K562 (cell line): ENCODE data around the gene VWA5B1. TPM values are rescaled to one million over a fixed set of nuclear protein-coding genes. Genes with fewer than 3 reads are reported as not detected.
A peak's percentile ranks its signal among the peaks of the same experiment; 100 is the strongest.

Source experiments
- ATAC-seq: fragments of 200-7000 bp; cut with Tn5 transposase; 3 replicates; pipeline ENCODE4 v1.9.1; 2020; ENCODE audit warnings: moderate library complexity
- BruUV-seq: library from RNA; stranded (reverse); fragments of 400-500 nt; replicated peaks from 2 replicates; lab custom pipeline; 2021; lab: Mats Ljungman, UMichigan
- CTCF ChIA-PET: fragments of 300-600 bp; formaldehyde crosslinking; extraction: SDS; loops from one replicate; lab custom pipeline; 2021; ENCODE audit warnings: low intra/inter-chr PET ratio; lab: Yijun Ruan, JAX
- POLR2A ChIA-PET: fragments of 300-600, 350-650 bp; sonication (Branson Sonifier 250); formaldehyde crosslinking; extraction: SDS; loops from one replicate; lab custom pipeline; 2021; ENCODE audit warnings: antibody characterized with exemption, inconsistent platforms; lab: Yijun Ruan, JAX
- DNase-seq, 4 experiments: peaks; one replicate each; pipeline versions ENCODE4 v3.0.0 to v3.0.0-alpha.2; 2011 to 2018; ENCODE audit warnings: low spot score in 3 of 4, mixed read lengths in 3 of 4; ENCODE audit errors: extremely low read depth in 1 of 4
- FAIRE-seq: peaks from 2 replicates; lab custom pipeline; 2011; peaks lifted over from hg19 to GRCh38; lab: Jason Lieb, UNC
- H2AFZ ChIP-seq: 2 replicates; pipeline ENCODE4 v1.6.0; 2011; ENCODE audit warnings: low read depth, low read length, control low read depth, inconsistent platforms
- H3K27ac ChIP-seq: fragments of 200-600 bp; 3 replicates; pipeline ENCODE4 v1.8.0; 2011; ENCODE audit warnings: low read depth, mild to moderate bottlenecking, control low read depth, inconsistent platforms, low read length, moderate library complexity, mixed read lengths; ENCODE audit errors: extremely low read depth
- H3K27me3 ChIP-seq, 2 experiments: fragments of 300-600 bp in 1 of 2; 2 replicates in 1 of 2; 3 replicates in 1 of 2; pipeline versions ENCODE4 v1.6.0 to v1.8.0; 2011; ENCODE audit warnings: inconsistent platforms in 2 of 2, low read length in 2 of 2, mild to moderate bottlenecking in 1 of 2, mixed read lengths in 1 of 2, moderate library complexity in 1 of 2; ENCODE audit not compliant: control insufficient read depth in 2 of 2, insufficient read depth in 2 of 2
- H3K36me3 ChIP-seq: fragments of 300-600 bp; 3 replicates; pipeline ENCODE4 v1.8.0; 2011; ENCODE audit warnings: mild to moderate bottlenecking, low read length, inconsistent platforms; ENCODE audit not compliant: control insufficient read depth, insufficient read depth
- H3K4me1 ChIP-seq, 2 experiments: fragments of 200-600 bp in 1 of 2; replicated peaks in 1 of 2; 2 replicates in 1 of 2; 3 replicates in 1 of 2; pipeline versions ENCODE4 v1.5.1 to v1.8.0; 2011; ENCODE audit warnings: inconsistent platforms in 2 of 2, low read length in 2 of 2, mild to moderate bottlenecking in 1 of 2, mixed read lengths in 1 of 2, moderate library complexity in 1 of 2; ENCODE audit not compliant: control insufficient read depth in 2 of 2, insufficient read depth in 2 of 2
- H3K4me2 ChIP-seq: 2 replicates; pipeline ENCODE4 v1.6.1; 2011; ENCODE audit warnings: low read length, control low read depth, inconsistent platforms, mixed read lengths; ENCODE audit not compliant: insufficient read depth
- H3K4me3 ChIP-seq: fragments of 200-600 bp; sonication (generic), shearing (Covaris generic); 2 replicates; pipeline ENCODE4 v1.5.1; 2016; ENCODE audit warnings: control low read depth, inconsistent platforms
- H3K79me2 ChIP-seq: fragments of 200-600 bp; 3 replicates; pipeline ENCODE4 v1.8.0; 2011; ENCODE audit warnings: low read length, inconsistent platforms; ENCODE audit not compliant: control insufficient read depth, insufficient read depth
- H3K9ac ChIP-seq, 2 experiments: 2 replicates each; pipeline versions ENCODE4 v1.6.0 to v1.6.1; 2011; ENCODE audit warnings: low read depth in 2 of 2, low read length in 2 of 2, control low read depth in 1 of 2, inconsistent platforms in 1 of 2, mild to moderate bottlenecking in 1 of 2, mixed read lengths in 1 of 2; ENCODE audit not compliant: insufficient read depth in 1 of 2
- H3K9me1 ChIP-seq: one replicate; pipeline ENCODE4 v1.6.0; 2011; ENCODE audit warnings: inconsistent platforms, mild to moderate bottlenecking, low read length, moderate library complexity; ENCODE audit not compliant: control insufficient read depth, insufficient read depth
- H3K9me3 ChIP-seq: replicated peaks from 2 replicates; pipeline ENCODE4 v1.5.1; 2011; ENCODE audit warnings: low read depth, low read length, inconsistent platforms; ENCODE audit not compliant: control insufficient read depth, insufficient read depth
- H4K20me1 ChIP-seq: replicated peaks from 2 replicates; pipeline ENCODE4 v1.6.1; 2011; ENCODE audit warnings: low read length, inconsistent platforms, mixed read lengths; ENCODE audit not compliant: control insufficient read depth, insufficient read depth
- BCOR ChIP-seq: fragments of 450-650 bp; IDR thresholded peaks from 2 replicates; pipeline ENCODE4 v1.6.1; 2016
- DACH1 ChIP-seq: fragments of 450-650 bp; IDR thresholded peaks from 2 replicates; pipeline ENCODE4 v1.6.1; 2018; ENCODE audit not compliant: partially characterized antibody
- FOXJ2 ChIP-seq: fragments of 200-800 bp; sonication (Bioruptor generic); IDR thresholded peaks from 2 replicates; pipeline ENCODE4 v1.6.1; 2016; ENCODE audit warnings: missing genetic modification characterization, missing compliant biosample characterization
- FOXP1 ChIP-seq: sonication (generic); formaldehyde crosslinking; IDR thresholded peaks from 2 replicates; pipeline ENCODE4 v1.8.0; 2022; ENCODE audit warnings: mild to moderate bottlenecking, missing genetic modification reagents
- PRPF4 ChIP-seq: fragments of 200-400 bp; formaldehyde crosslinking; IDR thresholded peaks from one replicate; pipeline ENCODE4 v1.6.1; 2017; ENCODE audit warnings: low read length, low read depth, mild to moderate bottlenecking; ENCODE audit not compliant: insufficient read depth, poor library complexity, severe bottlenecking
- PURB ChIP-seq: sonication (generic); formaldehyde crosslinking; IDR thresholded peaks from 2 replicates; pipeline ENCODE4 v1.9.0; 2021; ENCODE audit warnings: low read depth, mild to moderate bottlenecking, missing genetic modification reagents
- RHOXF2B ChIP-seq: fragments of 250-450 bp; sonication (Bioruptor Pico); conservative IDR thresholded peaks from 2 replicates; pipeline ENCODE4 v1.5.1; 2021
- RNF2 ChIP-seq: sonication (generic); IDR thresholded peaks from 2 replicates; pipeline ENCODE4 v1.6.1; 2016
- ZNF224 ChIP-seq: sonication (generic); formaldehyde crosslinking; IDR thresholded peaks from 2 replicates; pipeline ENCODE4 v1.8.0; 2022; ENCODE audit warnings: mild to moderate bottlenecking, missing genetic modification reagents
- ZZZ3 ChIP-seq: fragments of 450-650 bp; IDR thresholded peaks from 2 replicates; pipeline ENCODE4 v1.6.1; 2016; ENCODE audit warnings: antibody characterized with exemption, mild to moderate bottlenecking, moderate library complexity
- WGBS: fragments of 100-300 bp; shearing (Covaris generic); methylation state at CpG from one replicate; pipeline ENCODE4 v1.1.6; 2016; ENCODE audit warnings: low coverage, mixed read lengths; ENCODE audit not compliant: insufficient coverage; ENCODE audit errors: missing lambda C conversion rate; 5-methylcytosine and 5-hydroxymethylcytosine counted together
- in situ Hi-C: fragments of 300-500 bp; cut with MboI; formaldehyde crosslinking; loops from 4 replicates; pipeline ENCODE4 v1.15.0; 2018; ENCODE audit warnings: inconsistent platforms, mixed read lengths
- intact Hi-C: fragments of 100-400 bp; cut with micrococcal nuclease; formaldehyde crosslinking; loops from 2 replicates; pipeline ENCODE4 v1.14.2; 2022
- polyA plus RNA-seq, 8 experiments: library from polyadenylated mRNA; depleted of rRNA in 4 of 8; stranded (reverse) in 5 of 8; unstranded in 3 of 8; fragments of >200 nt; fragmentation: Nextera tagmentation in 2 of 8; fragmentation: Illumina TruSeq in 1 of 8; extraction: Ambion mirVana in 2 of 8; extraction: Trizol in 1 of 8; gene quantifications; 2 replicates each; pipeline versions ENCODE4 v1.2.1 to v1.2.3, GENCODE V29; 2011 to 2014; ENCODE audit warnings: inconsistent platforms in 1 of 8, missing spikeins in 1 of 8
- total RNA-seq, 7 experiments: library from RNA; depleted of rRNA in 6 of 7; stranded (reverse); fragments of >200 nt in 6 of 7; fragmentation: Illumina TruSeq in 2 of 7; extraction: Trizol in 2 of 7; gene quantifications; 2 replicates each; pipeline versions ENCODE4 v1.2.1 to v1.2.3, GENCODE V29; 2011 to 2021; ENCODE audit warnings: low replicate concordance in 1 of 7
- TF ChIP-seq, protein P1 (sequence below): sonication (generic); formaldehyde crosslinking; IDR thresholded peaks from 2 replicates; pipeline ENCODE4 v1.8.1; 2023; ENCODE audit warnings: mild to moderate bottlenecking, missing genetic modification reagents
- TF ChIP-seq, protein P2 (sequence below): fragments of 250-450 bp; sonication (Bioruptor Pico); IDR thresholded peaks from 2 replicates; pipeline ENCODE4 v1.4.0; 2020

Gene VWA5B1
- total and polyA plus RNA-seq, 9 of the 15 experiments (the other 6 are each of a cell fraction or from before 2014, with no cell fraction given): not detected

DNA sequence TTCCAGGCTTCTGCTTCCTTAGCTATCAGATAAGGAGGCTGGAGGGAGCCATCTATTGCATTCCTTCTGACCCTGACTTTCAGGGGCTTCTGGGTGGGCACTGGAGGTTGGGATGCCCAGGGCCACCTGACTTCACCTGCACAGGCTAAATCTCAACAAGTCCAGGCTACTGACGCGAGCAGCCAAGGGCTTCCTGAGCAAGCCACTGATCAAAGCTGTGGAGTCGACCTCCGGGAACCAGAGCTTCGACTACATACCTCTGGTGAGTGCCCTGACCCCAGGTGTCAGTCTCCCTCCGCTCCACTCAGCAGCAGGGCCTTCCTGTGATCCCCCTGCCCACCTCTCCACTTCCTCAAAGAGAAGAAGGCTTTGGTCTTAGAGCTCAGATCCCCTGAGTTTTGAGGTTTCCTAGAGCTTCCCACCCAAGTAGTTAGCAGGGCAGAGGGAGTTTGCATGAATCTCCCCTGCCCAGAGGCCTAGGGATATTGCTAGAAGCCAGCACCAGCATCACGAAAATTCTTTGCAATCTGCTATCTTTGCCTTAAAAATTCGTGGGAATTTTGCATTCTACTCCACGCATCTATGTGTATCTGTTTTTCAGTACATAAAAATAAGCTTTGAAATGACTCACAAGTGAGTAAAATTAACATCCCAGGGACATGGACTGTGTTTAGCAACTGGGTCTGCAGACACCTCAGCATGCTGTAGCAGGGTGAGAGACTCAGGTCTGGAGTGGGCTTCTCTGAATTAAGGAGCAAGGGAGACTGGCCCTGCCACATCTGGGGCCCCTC is 61.4 kb downstream of the VWA5B1 start:
- no peak for TF ChIP-seq DACH1
- no peak for TF ChIP-seq RHOXF2B
- no peak for TF ChIP-seq PURB
- TF ChIP-seq ZZZ3: no peak
- no peak for TF ChIP-seq RNF2
- TF ChIP-seq, protein P1, sequence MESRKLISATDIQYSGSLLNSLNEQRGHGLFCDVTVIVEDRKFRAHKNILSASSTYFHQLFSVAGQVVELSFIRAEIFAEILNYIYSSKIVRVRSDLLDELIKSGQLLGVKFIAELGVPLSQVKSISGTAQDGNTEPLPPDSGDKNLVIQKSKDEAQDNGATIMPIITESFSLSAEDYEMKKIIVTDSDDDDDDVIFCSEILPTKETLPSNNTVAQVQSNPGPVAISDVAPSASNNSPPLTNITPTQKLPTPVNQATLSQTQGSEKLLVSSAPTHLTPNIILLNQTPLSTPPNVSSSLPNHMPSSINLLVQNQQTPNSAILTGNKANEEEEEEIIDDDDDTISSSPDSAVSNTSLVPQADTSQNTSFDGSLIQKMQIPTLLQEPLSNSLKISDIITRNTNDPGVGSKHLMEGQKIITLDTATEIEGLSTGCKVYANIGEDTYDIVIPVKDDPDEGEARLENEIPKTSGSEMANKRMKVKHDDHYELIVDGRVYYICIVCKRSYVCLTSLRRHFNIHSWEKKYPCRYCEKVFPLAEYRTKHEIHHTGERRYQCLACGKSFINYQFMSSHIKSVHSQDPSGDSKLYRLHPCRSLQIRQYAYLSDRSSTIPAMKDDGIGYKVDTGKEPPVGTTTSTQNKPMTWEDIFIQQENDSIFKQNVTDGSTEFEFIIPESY (CRISPR knock-in tag): no peak
- no peak for TF ChIP-seq ZNF224
- no peak for TF ChIP-seq BCOR
- TF ChIP-seq FOXJ2 (tag): no peak
- no peak for TF ChIP-seq PRPF4
- TF ChIP-seq, protein P2, sequence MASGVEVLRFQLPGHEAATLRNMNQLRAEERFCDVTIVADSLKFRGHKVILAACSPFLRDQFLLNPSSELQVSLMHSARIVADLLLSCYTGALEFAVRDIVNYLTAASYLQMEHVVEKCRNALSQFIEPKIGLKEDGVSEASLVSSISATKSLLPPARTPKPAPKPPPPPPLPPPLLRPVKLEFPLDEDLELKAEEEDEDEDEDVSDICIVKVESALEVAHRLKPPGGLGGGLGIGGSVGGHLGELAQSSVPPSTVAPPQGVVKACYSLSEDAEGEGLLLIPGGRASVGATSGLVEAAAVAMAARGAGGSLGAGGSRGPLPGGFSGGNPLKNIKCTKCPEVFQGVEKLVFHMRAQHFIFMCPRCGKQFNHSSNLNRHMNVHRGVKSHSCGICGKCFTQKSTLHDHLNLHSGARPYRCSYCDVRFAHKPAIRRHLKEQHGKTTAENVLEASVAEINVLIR (CRISPR knock-in tag): no peak
- no peak for TF ChIP-seq FOXP1 (CRISPR knock-in tag)
- Histone ChIP-seq H3K4me1 (no peaks in the 10 kb centered on the region), H3K79me2 (no peaks in the 10 kb centered on the region), H2AFZ (no peak overlapping the region), H4K20me1 (peaks cover 13% of the 10 kb centered on the region; the same call in 1 of the 2 replicates), H3K4me3 (no peak overlapping the region), H3K4me2 (no peak overlapping the region), H3K9ac (peak overlapping the region in 1 of 2 experiments; percentile 26; a peak in 1 of 4 replicates), H3K9me3 (no peaks in the 10 kb centered on the region), H3K36me3 (no peaks in the 10 kb centered on the region), H3K27me3 (peaks cover 22 to 70% of the 10 kb centered on the region in 2 experiments), H3K27ac (no peak overlapping the region), H3K9me1 (peaks cover 3% of the 10 kb centered on the region)
- no peak for FAIRE-seq
- no peak for ATAC-seq
- ChIA-PET POLR2A (interaction anchor here (0.6 to 2.2 kb wide), 4 partner anchors 10 to 184 kb away, joined by 3 to 14 read pairs (median 3); no protein-coding TSS in a partner anchor), CTCF (no interaction called here)
- in situ Hi-C loops (no loop called here), intact Hi-C loops (no loop called here)
- no peak for DNase-seq
- no TSS peak for BruUV-seq
- 1% methylated on average over 9 of the region's 9 CpGs for WGBS
